T-helper 1 cell treated with Interleukin-12 subunit alpha and Interleukin-12 subunit beta and Interleukin-4 antibody, amounts not matched to agents 30 μg/mL and 1 μg/mL, for 36 hours (primary cell): Measurements from ENCODE around the gene SORCS1.

Source experiments
- H3K27ac Mint-ChIP-seq: one replicate; pipeline ENCODE4 v1.8.0; 2021; ENCODE audit warnings: mild to moderate bottlenecking, mixed read lengths
- H3K27me3 Mint-ChIP-seq: one replicate; pipeline ENCODE4 v1.8.0; 2021; ENCODE audit warnings: low read depth, mixed read lengths
- H3K36me3 Mint-ChIP-seq: one replicate; pipeline ENCODE4 v1.8.0; 2021; ENCODE audit warnings: low read depth, mixed read lengths
- H3K4me1 Mint-ChIP-seq: one replicate; pipeline ENCODE4 v1.8.0; 2021; ENCODE audit warnings: low read depth, mixed read lengths
- H3K4me3 Mint-ChIP-seq: one replicate; pipeline ENCODE4 v1.8.0; 2021; ENCODE audit warnings: mild to moderate bottlenecking, moderate library complexity, mixed read lengths
- H3K9me3 Mint-ChIP-seq: one replicate; pipeline ENCODE4 v1.8.0; 2021; ENCODE audit warnings: mixed read lengths

Gene SORCS1

GRCh38 chr10:106652279-106652678 lies 512.2 kb downstream of the SORCS1 start:
- H3K4me3 Mint-ChIP-seq: no peak overlapping the region
- no peaks in the 10 kb centered on the region for H3K9me3 Mint-ChIP-seq
- no peak overlapping the region for H3K27ac Mint-ChIP-seq
- H3K27me3 Mint-ChIP-seq: no peaks in the 10 kb centered on the region
- H3K4me1 Mint-ChIP-seq: no peaks in the 10 kb centered on the region
- no peaks in the 10 kb centered on the region for H3K36me3 Mint-ChIP-seq

- no peak overlapping the region for H3K27ac Mint-ChIP-seq
Measured at GRCh38 chr10:106648534-106649481, 515.7 kb downstream of the SORCS1 start.

GRCh38 chr10:106643473-106643872 lies 521.0 kb downstream of the SORCS1 start:
- no peaks in the 10 kb centered on the region for H3K27me3 Mint-ChIP-seq
- no peaks in the 10 kb centered on the region for H3K36me3 Mint-ChIP-seq
- H3K27ac Mint-ChIP-seq: no peak overlapping the region
- no peaks in the 10 kb centered on the region for H3K4me1 Mint-ChIP-seq
- H3K4me3 Mint-ChIP-seq: no peak overlapping the region
- no peaks in the 10 kb centered on the region for H3K9me3 Mint-ChIP-seq

More at GRCh38 chr10:106648534-106649481, 515.7 kb downstream of the SORCS1 start:
- Mint-ChIP-seq H3K36me3 (no peaks in the 10 kb centered on the region), H3K4me3 (no peak overlapping the region), H3K9me3 (no peaks in the 10 kb centered on the region), H3K27me3 (no peaks in the 10 kb centered on the region), H3K4me1 (no peaks in the 10 kb centered on the region)

DNA sequence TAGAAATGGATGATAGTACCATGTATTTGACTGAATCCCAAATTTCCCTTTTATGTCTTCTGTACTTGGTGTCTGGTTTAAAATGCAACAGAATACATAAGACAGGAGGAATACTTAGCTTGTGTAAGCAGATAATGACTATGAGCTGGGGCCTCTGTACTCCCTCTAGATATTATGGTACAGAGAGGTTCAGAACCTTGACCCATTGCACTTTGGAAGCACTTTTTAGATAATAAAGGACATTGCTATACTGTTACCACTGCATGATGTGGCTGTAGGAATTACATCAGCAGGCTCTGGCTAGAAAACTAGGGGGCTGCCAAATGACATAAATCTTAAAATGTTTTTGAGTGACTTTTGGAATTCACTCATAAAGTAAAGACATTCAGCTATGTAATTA lies 526.6 kb downstream of the SORCS1 start:
- no peaks in the 10 kb centered on the region for H3K4me1 Mint-ChIP-seq
- no peak overlapping the region for H3K4me3 Mint-ChIP-seq
- no peak overlapping the region for H3K27ac Mint-ChIP-seq
- H3K36me3 Mint-ChIP-seq: no peaks in the 10 kb centered on the region
- no peaks in the 10 kb centered on the region for H3K27me3 Mint-ChIP-seq
- H3K9me3 Mint-ChIP-seq: no peaks in the 10 kb centered on the region

DNA sequence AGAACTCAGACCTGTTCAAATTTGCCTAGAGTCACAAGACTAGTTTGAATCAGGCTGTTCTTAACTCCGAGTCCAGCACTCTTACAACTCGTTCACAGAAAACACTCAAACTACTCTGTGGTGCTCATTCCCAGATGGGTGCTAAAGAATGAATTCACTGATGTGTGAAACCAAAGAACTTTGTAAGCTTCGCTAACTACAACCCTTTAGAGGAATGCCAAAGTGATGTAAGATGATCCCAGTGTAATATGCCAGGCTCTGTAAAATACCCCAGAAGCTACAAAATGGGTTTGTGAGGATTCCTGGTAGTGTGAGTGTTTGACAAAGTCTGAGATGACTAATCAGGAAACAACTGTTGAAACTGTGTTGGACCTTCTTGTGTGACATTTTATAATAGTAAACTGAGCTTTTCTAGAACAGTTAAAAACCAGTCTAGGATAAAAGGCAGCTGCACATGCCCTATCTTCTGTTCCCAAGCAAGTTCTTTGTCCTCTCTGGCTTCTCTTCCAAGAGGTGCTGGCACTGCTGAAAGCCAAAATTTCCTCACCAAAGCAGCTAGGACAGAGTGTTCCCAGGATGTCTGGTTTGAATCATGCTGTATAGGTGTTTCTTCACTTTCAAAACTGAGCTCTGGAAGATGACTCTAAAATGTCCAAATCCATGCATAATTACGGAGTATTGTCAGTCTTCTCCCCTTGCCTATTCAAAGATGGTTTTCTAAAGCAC lies 527.6 kb downstream of the SORCS1 start:
- Mint-ChIP-seq H3K4me1 (no peaks in the 10 kb centered on the region), H3K9me3 (no peaks in the 10 kb centered on the region), H3K36me3 (no peaks in the 10 kb centered on the region), H3K4me3 (no peak overlapping the region), H3K27me3 (no peaks in the 10 kb centered on the region), H3K27ac (no peak overlapping the region)

GRCh38 chr10:106635947-106636346 lies 528.6 kb downstream of the SORCS1 start:
- Mint-ChIP-seq H3K27me3 (no peaks in the 10 kb centered on the region), H3K9me3 (no peaks in the 10 kb centered on the region), H3K4me3 (no peak overlapping the region), H3K27ac (no peak overlapping the region), H3K4me1 (no peaks in the 10 kb centered on the region), H3K36me3 (no peaks in the 10 kb centered on the region)

DNA sequence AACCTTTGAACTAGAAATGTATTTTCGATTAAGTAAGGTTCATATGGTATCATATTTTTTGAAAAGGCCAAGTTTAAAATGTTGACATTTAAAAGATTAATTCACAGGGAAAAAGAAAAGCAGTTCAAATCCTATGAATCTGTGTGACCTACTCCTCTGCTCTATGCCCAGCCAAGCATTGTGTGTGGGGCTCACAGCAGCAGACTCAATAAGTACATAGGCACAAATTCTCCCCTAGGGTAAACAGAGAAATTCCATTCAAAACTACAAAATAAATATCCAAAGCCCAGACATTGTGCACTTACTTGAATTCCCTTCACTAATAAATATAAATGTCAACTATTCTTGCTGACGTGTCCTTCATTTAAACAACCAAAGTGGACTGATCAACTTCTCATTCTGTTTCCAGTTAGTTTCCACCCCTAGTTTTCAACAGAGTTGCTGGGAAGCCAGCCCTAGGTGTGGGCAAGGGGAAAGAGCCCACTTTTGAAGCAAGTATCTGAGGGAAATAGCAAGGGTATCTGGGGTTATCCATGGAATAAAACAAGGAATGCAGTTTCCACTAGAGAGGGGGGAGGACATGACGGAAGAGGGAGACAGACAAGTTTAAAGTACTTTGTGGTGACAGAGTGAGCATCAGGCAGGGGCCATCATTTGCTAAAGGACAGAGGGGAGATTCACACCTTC lies 533.3 kb downstream of the SORCS1 start:
- no peaks in the 10 kb centered on the region for H3K9me3 Mint-ChIP-seq
- no peak overlapping the region for H3K4me3 Mint-ChIP-seq
- no peaks in the 10 kb centered on the region for H3K27me3 Mint-ChIP-seq
- no peaks in the 10 kb centered on the region for H3K36me3 Mint-ChIP-seq
- H3K4me1 Mint-ChIP-seq: no peaks in the 10 kb centered on the region
- no peak overlapping the region for H3K27ac Mint-ChIP-seq

- Mint-ChIP-seq H3K27ac (no peak overlapping the region), H3K4me3 (no peak overlapping the region), H3K27me3 (no peaks in the 10 kb centered on the region)
Measured at GRCh38 chr10:106626371-106626770, 538.1 kb downstream of the SORCS1 start.

DNA sequence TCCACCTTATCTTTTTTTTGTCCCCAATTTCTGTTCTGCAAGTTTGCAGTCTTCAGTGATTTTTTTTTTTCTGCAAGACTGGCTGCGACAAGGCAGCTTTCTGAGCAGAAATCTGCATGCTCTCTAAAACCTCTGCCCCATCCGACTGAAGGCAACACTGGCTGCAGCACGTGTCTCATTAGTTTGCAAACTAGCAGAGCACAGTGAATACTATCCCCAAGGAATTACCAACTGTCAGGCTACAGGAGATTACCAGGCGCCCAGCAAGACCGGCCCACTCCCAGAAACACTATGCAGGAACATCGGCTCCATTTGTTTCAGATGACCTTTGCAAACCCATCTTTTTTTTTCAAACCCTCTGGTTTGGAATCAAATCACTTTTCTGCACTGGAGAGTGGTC lies 538.8 kb downstream of the SORCS1 start:
- Mint-ChIP-seq H3K36me3 (no peaks in the 10 kb centered on the region), H3K9me3 (no peaks in the 10 kb centered on the region), H3K27ac (no peak overlapping the region), H3K27me3 (no peaks in the 10 kb centered on the region), H3K4me1 (no peaks in the 10 kb centered on the region), H3K4me3 (no peak overlapping the region)

More at GRCh38 chr10:106626371-106626770, 538.1 kb downstream of the SORCS1 start:
- Mint-ChIP-seq H3K4me1 (no peaks in the 10 kb centered on the region), H3K36me3 (no peaks in the 10 kb centered on the region), H3K9me3 (no peaks in the 10 kb centered on the region)

- no peaks in the 10 kb centered on the region for H3K36me3 Mint-ChIP-seq
- H3K4me3 Mint-ChIP-seq: no peak overlapping the region
Measured at GRCh38 chr10:106619346-106619745, 545.2 kb downstream of the SORCS1 start.

GRCh38 chr10:106618646-106619045 lies 545.9 kb downstream of the SORCS1 start:
- no peak overlapping the region for H3K27ac Mint-ChIP-seq
- H3K4me1 Mint-ChIP-seq: no peaks in the 10 kb centered on the region
- H3K36me3 Mint-ChIP-seq: no peaks in the 10 kb centered on the region
- H3K9me3 Mint-ChIP-seq: no peaks in the 10 kb centered on the region
- H3K27me3 Mint-ChIP-seq: no peaks in the 10 kb centered on the region
- no peak overlapping the region for H3K4me3 Mint-ChIP-seq

More at GRCh38 chr10:106619346-106619745, 545.2 kb downstream of the SORCS1 start:
- no peaks in the 10 kb centered on the region for H3K27me3 Mint-ChIP-seq
- no peak overlapping the region for H3K27ac Mint-ChIP-seq
- no peaks in the 10 kb centered on the region for H3K4me1 Mint-ChIP-seq
- no peaks in the 10 kb centered on the region for H3K9me3 Mint-ChIP-seq

GRCh38 chr10:106615081-106615480 lies 549.4 kb downstream of the SORCS1 start:
- Mint-ChIP-seq H3K36me3 (no peaks in the 10 kb centered on the region), H3K27me3 (no peaks in the 10 kb centered on the region), H3K27ac (no peak overlapping the region), H3K4me1 (no peaks in the 10 kb centered on the region), H3K9me3 (no peaks in the 10 kb centered on the region), H3K4me3 (no peak overlapping the region)

- H3K27me3 Mint-ChIP-seq: no peaks in the 10 kb centered on the region
- H3K4me3 Mint-ChIP-seq: no peak overlapping the region
- no peaks in the 10 kb centered on the region for H3K36me3 Mint-ChIP-seq
- H3K4me1 Mint-ChIP-seq: no peaks in the 10 kb centered on the region
- no peaks in the 10 kb centered on the region for H3K9me3 Mint-ChIP-seq
- H3K27ac Mint-ChIP-seq: no peak overlapping the region
Measured at GRCh38 chr10:106614293-106614692, 550.2 kb downstream of the SORCS1 start.

- Mint-ChIP-seq H3K4me1 (no peaks in the 10 kb centered on the region), H3K27ac (no peak overlapping the region), H3K36me3 (no peaks in the 10 kb centered on the region), H3K27me3 (no peaks in the 10 kb centered on the region), H3K9me3 (no peaks in the 10 kb centered on the region), H3K4me3 (no peak overlapping the region)
Measured at GRCh38 chr10:106612381-106612780, 552.1 kb downstream of the SORCS1 start.
